ENCODE data around the gene KDELR3.
A peak's percentile ranks its signal among the peaks of the same experiment; 100 is the strongest.

The KDELR3 gene

GRCh38 chr22:38484244-38484643, 16.3 kb downstream of the KDELR3 start:
- no peak for FAIRE-seq

- no peak for FAIRE-seq
These were observed 17.9 kb downstream of the KDELR3 start for GRCh38 chr22:38485783-38486182.

- FAIRE-seq, result no peak
These were observed 20.1 kb downstream of the KDELR3 start for GRCh38 chr22:38487946-38488345.

- FAIRE-seq, result no peak
These were observed 21.2 kb downstream of the KDELR3 start for GRCh38 chr22:38489142-38489541.

- no peak for FAIRE-seq
These were observed 21.8 kb downstream of the KDELR3 start for GRCh38 chr22:38489561-38490145.

- no peak for FAIRE-seq
These were observed 22.6 kb downstream of the KDELR3 start for GRCh38 chr22:38490475-38490874.

GRCh38 chr22:38490915-38491314, 23.0 kb downstream of the KDELR3 start:
- no peak for FAIRE-seq

- no peak for FAIRE-seq
These were observed 23.9 kb downstream of the KDELR3 start for GRCh38 chr22:38491707-38492348.

GRCh38 chr22:38494498-38494897, 26.6 kb downstream of the KDELR3 start:
- FAIRE-seq, result no peak

GRCh38 chr22:38494939-38495338, 27.0 kb downstream of the KDELR3 start:
- FAIRE-seq, result no peak

GRCh38 chr22:38497869-38498268, 30.0 kb downstream of the KDELR3 start:
- FAIRE-seq, result no peak

GRCh38 chr22:38501797-38502672, 34.1 kb downstream of the KDELR3 start:
- FAIRE-seq, result no peak

- no peak for FAIRE-seq
These were observed 35.1 kb downstream of the KDELR3 start for GRCh38 chr22:38503021-38503420.

GRCh38 chr22:38504731-38505540, 37.0 kb downstream of the KDELR3 start:
- no peak for FAIRE-seq

- no peak for FAIRE-seq
These were observed 37.7 kb downstream of the KDELR3 start for GRCh38 chr22:38505541-38506117.

GRCh38 chr22:38506118-38506962, 38.4 kb downstream of the KDELR3 start, which contains the start of gene DDX17:
Gene DDX17 (minus strand): TSS chr22:38506311.
- FAIRE-seq, result peak; percentile 84

- FAIRE-seq, result no peak
These were observed 42.6 kb downstream of the KDELR3 start for GRCh38 chr22:38510416-38510970.

GRCh38 chr22:38513063-38513462, 45.2 kb downstream of the KDELR3 start:
- FAIRE-seq, result no peak

GRCh38 chr22:38518620-38519019, 50.7 kb downstream of the KDELR3 start:
- FAIRE-seq, result no peak

GRCh38 chr22:38519453-38520250, 51.8 kb downstream of the KDELR3 start:
- no peak for FAIRE-seq
